Caco-2 (cell line): ENCODE results near the gene RND3. TPM values are rescaled to one million over a fixed set of nuclear protein-coding genes. Genes with fewer than 3 reads are reported as not detected.

Experiments used
- BruUV-seq: library from RNA; stranded (reverse); fragments of 400-500 nt; replicated peaks from 2 replicates; lab custom pipeline; 2021; lab: Mats Ljungman, UMichigan
- CTCF ChIA-PET: fragments of 300-600 bp; sonication (Branson Sonifier 250); formaldehyde crosslinking; loops from one replicate; lab custom pipeline; 2022; ENCODE audit warnings: antibody characterized with exemption; lab: Charles Lee
- POLR2A ChIA-PET: fragments of 300-600 bp; sonication (Branson Sonifier 250); formaldehyde crosslinking; loops from one replicate; lab custom pipeline; 2022; ENCODE audit warnings: antibody characterized with exemption; lab: Charles Lee
- DNase-seq, 2 experiments: peaks; one replicate each; pipeline versions ENCODE4 v3.0.0 to v3.0.0-alpha.2; 2020 to 2022
- H3K27me3 ChIP-seq: replicated peaks from 2 replicates; pipeline ENCODE4 v1.6.0; 2011; ENCODE audit warnings: low read length; ENCODE audit not compliant: control insufficient read depth, insufficient read depth
- H3K36me3 ChIP-seq: 2 replicates; pipeline ENCODE4 v1.5.1; 2011; ENCODE audit warnings: low read length; ENCODE audit not compliant: control insufficient read depth, insufficient read depth
- H3K4me1 ChIP-seq: fragments of 250-450 bp; sonication (Bioruptor Pico); 2 replicates; pipeline ENCODE4 v1.5.1; 2020; ENCODE audit warnings: mild to moderate bottlenecking
- H3K4me3 ChIP-seq: 2 replicates; pipeline ENCODE4 v1.5.1; 2011; ENCODE audit warnings: low read depth, mild to moderate bottlenecking, control low read depth, low read length
- H3K9me3 ChIP-seq: fragments of 250-450 bp; sonication (Bioruptor Pico); 2 replicates; pipeline ENCODE4 v1.5.1; 2020; ENCODE audit warnings: mild to moderate bottlenecking, moderate library complexity
- H3K27ac Mint-ChIP-seq: one replicate; pipeline ENCODE4 v1.8.0; 2022; ENCODE audit warnings: mixed read lengths; ENCODE audit not compliant: unreplicated experiment
- H3K27me3 Mint-ChIP-seq: one replicate; pipeline ENCODE4 v1.8.0; 2022; ENCODE audit warnings: mixed read lengths; ENCODE audit not compliant: insufficient read depth, unreplicated experiment
- H3K36me3 Mint-ChIP-seq: one replicate; pipeline ENCODE4 v1.8.0; 2022; ENCODE audit warnings: mild to moderate bottlenecking, mixed read lengths; ENCODE audit not compliant: insufficient read depth, unreplicated experiment
- H3K4me1 Mint-ChIP-seq: one replicate; pipeline ENCODE4 v1.8.0; 2022; ENCODE audit warnings: low read depth, mixed read lengths; ENCODE audit not compliant: unreplicated experiment
- H3K4me3 Mint-ChIP-seq: one replicate; pipeline ENCODE4 v1.8.0; 2022; ENCODE audit warnings: mild to moderate bottlenecking, moderate library complexity, mixed read lengths; ENCODE audit not compliant: unreplicated experiment
- H3K9me3 Mint-ChIP-seq: one replicate; pipeline ENCODE4 v1.8.0; 2022; ENCODE audit warnings: mixed read lengths; ENCODE audit not compliant: unreplicated experiment
- intact Hi-C: fragments of 100-400 bp; cut with micrococcal nuclease; formaldehyde crosslinking; loops from one replicate; pipeline ENCODE4 v1.10.0; 2022; ENCODE audit not compliant: unreplicated experiment
- total RNA-seq: library from RNA; stranded (reverse); gene quantifications from 2 replicates; pipeline ENCODE4 v1.2.3, GENCODE V29; 2022
- TF ChIP-seq, protein P1 (sequence below), 2 experiments: fragments of 200-600 bp in 1 of 2; IDR thresholded peaks; 1 replicate in 1 of 2; 2 replicates in 1 of 2; pipeline versions ENCODE4 v1.5.1 to v1.8.0; 2011 to 2022; ENCODE audit warnings: antibody characterized with exemption in 1 of 2, control low read depth in 1 of 2, inconsistent platforms in 1 of 2, low read depth in 1 of 2, low read length in 1 of 2, mild to moderate bottlenecking in 1 of 2, moderate library complexity in 1 of 2; ENCODE audit not compliant: insufficient read depth in 1 of 2, severe bottlenecking in 1 of 2, unreplicated experiment in 1 of 2

RND3 gene
- total RNA-seq, 1 experiment from 2014 or later, result 75.0 TPM

DNA sequence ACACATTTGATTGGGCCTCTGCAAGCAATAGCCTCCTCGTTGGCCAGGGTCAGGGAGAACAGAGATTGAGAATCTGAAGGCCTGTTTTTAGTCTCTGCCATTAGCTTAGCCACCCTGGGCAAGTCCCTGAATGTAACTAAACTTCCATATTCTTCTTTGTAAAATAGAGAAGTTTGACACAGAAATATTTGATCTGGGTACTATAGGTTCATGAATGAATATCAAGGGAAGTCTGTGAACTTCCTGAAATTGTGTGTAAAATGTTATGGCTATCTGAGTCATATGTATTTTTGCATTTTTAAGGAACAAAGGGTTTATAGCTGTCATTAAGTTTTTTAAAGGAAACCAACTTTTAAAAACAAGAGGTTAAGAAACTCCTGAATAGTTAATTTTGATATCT is 23.2 kb downstream of the RND3 start:
- no peaks in the 10 kb centered on the region for H3K9me3 ChIP-seq
- no peak overlapping the region for H3K27ac Mint-ChIP-seq
- H3K4me1 Mint-ChIP-seq, result peaks cover 31% of the 10 kb centered on the region
- intact Hi-C loops, result no loop called here
- peaks cover 27% of the 10 kb centered on the region for H3K4me1 ChIP-seq
- BruUV-seq, result no TSS peak
- no peaks in the 10 kb centered on the region for H3K9me3 Mint-ChIP-seq
- ChIA-PET CTCF (no interaction called here), POLR2A (no interaction called here)
- TF ChIP-seq, protein P1, sequence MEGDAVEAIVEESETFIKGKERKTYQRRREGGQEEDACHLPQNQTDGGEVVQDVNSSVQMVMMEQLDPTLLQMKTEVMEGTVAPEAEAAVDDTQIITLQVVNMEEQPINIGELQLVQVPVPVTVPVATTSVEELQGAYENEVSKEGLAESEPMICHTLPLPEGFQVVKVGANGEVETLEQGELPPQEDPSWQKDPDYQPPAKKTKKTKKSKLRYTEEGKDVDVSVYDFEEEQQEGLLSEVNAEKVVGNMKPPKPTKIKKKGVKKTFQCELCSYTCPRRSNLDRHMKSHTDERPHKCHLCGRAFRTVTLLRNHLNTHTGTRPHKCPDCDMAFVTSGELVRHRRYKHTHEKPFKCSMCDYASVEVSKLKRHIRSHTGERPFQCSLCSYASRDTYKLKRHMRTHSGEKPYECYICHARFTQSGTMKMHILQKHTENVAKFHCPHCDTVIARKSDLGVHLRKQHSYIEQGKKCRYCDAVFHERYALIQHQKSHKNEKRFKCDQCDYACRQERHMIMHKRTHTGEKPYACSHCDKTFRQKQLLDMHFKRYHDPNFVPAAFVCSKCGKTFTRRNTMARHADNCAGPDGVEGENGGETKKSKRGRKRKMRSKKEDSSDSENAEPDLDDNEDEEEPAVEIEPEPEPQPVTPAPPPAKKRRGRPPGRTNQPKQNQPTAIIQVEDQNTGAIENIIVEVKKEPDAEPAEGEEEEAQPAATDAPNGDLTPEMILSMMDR (IDR thresholded peaks at IDR 0.05; ENCODE audit: insufficient read depth in 1 of 2, low read depth in 1 of 2, low read length in 1 of 2, severe bottlenecking in 1 of 2, unreplicated experiment in 1 of 2), result no peak
- H3K4me3 Mint-ChIP-seq, result no peak overlapping the region
- DNase-seq, result no peak
- no peaks in the 10 kb centered on the region for H3K27me3 Mint-ChIP-seq
- H3K4me3 ChIP-seq, result no peak overlapping the region
- no peaks in the 10 kb centered on the region; the same call in 1 of the 2 replicates for H3K36me3 ChIP-seq
- peaks cover 36% of the 10 kb centered on the region for H3K36me3 Mint-ChIP-seq
- H3K27me3 ChIP-seq, result no peaks in the 10 kb centered on the region

DNA sequence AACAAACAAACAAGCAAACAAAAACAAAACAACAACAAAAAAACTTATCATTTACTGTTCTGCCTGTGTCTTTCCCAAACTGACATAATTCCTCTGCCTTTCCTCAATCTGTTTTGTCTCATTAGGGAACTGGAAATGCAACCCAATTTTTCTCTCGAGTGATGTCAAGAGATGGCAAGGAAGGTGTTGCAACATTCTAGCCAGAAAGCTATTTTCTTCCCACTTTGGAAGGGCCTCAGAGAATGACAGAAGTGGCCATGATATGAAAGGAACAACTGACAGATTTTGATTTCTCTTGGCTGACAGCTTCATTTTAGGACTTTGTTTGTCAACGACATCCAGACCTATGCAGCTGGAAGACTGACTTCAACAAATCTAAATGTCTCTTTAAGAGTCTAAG is 24.7 kb downstream of the RND3 start:
- Histone ChIP-seq H3K9me3 (no peaks in the 10 kb centered on the region), H3K27me3 (no peaks in the 10 kb centered on the region), H3K4me1 (peaks cover 19% of the 10 kb centered on the region), H3K36me3 (no peaks in the 10 kb centered on the region; the same call in 1 of the 2 replicates), H3K4me3 (no peak overlapping the region)
- DNase-seq, result no peak
- Mint-ChIP-seq H3K36me3 (peaks cover 21% of the 10 kb centered on the region), H3K27me3 (no peaks in the 10 kb centered on the region), H3K4me1 (peaks cover 27% of the 10 kb centered on the region), H3K27ac (no peak overlapping the region), H3K4me3 (no peak overlapping the region), H3K9me3 (no peaks in the 10 kb centered on the region)
- POLR2A ChIA-PET, result no interaction called here
- no TSS peak for BruUV-seq
- TF ChIP-seq, protein P1 (IDR thresholded peaks at IDR 0.05; ENCODE audit: insufficient read depth in 1 of 2, low read depth in 1 of 2, low read length in 1 of 2, severe bottlenecking in 1 of 2, unreplicated experiment in 1 of 2), result no peak
- intact Hi-C loops, result no loop called here
- CTCF ChIA-PET, result no interaction called here

DNA sequence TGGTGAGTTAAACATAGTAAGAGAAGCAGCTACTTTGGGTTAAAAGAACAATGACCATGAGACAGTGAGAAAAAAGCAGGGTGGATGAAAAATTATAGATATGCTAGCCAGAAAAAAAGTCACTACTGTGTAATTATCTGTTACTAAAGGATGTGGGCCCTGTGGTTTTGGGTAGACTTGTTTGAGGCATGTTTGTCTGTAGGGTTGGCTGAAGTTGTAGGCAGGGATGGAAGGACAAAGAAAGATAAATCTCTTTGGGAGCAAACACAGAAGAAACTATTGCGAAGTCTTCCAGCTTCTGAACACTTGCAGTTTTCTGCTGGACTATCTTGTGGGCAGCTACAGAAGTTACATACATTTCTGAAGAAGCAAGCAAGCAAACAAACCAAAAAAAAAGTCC is 28.2 kb downstream of the RND3 start:
- POLR2A ChIA-PET, result no interaction called here
- no peak overlapping the region for H3K27ac Mint-ChIP-seq
- no peaks in the 10 kb centered on the region for H3K36me3 Mint-ChIP-seq
- Histone ChIP-seq H3K9me3 (no peaks in the 10 kb centered on the region), H3K27me3 (no peaks in the 10 kb centered on the region), H3K4me1 (no peaks in the 10 kb centered on the region; the same call in 1 of the 2 replicates), H3K4me3 (no peak overlapping the region), H3K36me3 (no peaks in the 10 kb centered on the region)
- H3K9me3 Mint-ChIP-seq, result no peaks in the 10 kb centered on the region
- no peak overlapping the region for H3K4me3 Mint-ChIP-seq
- DNase-seq, result no peak
- H3K27me3 Mint-ChIP-seq, result no peaks in the 10 kb centered on the region
- intact Hi-C loops, result no loop called here
- no TSS peak for BruUV-seq
- peaks cover under 1% of the 10 kb centered on the region for H3K4me1 Mint-ChIP-seq
- CTCF ChIA-PET, result no interaction called here
- TF ChIP-seq, protein P1 (IDR thresholded peaks at IDR 0.05; ENCODE audit: insufficient read depth in 1 of 2, low read depth in 1 of 2, low read length in 1 of 2, severe bottlenecking in 1 of 2, unreplicated experiment in 1 of 2), result no peak
